ENCODE results near the gene BRSK2.

DNA sequence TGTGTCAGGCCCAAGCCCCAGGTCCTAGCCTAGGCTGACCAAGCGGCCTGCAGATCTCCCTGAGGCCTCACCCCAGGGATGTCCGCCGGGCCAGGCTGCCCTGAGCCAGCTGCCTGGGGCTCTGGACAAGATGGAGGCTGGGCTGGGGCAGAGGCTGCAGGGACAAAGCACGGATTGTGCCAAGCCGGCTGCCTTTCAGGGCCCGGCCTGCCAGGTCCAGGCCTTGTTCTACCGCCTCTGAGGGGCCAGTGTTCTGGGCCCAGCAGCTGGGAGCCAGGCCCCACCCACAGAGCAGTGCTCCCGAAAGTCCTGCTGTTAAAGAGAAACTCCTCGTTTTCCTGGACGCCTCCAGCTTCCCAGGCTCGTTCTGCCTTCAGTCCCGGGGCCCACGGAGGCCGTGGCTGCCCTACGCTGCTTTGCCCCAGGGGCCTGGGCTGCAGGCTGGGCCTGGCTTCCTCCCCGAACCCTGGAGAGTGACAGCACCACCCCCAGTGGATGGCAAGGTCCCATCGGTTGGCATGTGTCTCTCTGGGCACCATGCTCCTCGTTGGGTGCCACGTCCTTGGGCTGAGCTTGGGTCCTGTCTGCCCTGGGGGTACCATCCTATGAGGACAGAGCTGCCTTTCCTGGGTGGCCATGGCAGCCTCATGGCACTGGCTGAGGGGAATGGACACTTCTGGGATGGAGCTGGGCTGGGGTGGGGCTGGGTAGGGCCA, 7.6 kb downstream of the BRSK2 start:
- TF ChIP-seq, protein P1, sequence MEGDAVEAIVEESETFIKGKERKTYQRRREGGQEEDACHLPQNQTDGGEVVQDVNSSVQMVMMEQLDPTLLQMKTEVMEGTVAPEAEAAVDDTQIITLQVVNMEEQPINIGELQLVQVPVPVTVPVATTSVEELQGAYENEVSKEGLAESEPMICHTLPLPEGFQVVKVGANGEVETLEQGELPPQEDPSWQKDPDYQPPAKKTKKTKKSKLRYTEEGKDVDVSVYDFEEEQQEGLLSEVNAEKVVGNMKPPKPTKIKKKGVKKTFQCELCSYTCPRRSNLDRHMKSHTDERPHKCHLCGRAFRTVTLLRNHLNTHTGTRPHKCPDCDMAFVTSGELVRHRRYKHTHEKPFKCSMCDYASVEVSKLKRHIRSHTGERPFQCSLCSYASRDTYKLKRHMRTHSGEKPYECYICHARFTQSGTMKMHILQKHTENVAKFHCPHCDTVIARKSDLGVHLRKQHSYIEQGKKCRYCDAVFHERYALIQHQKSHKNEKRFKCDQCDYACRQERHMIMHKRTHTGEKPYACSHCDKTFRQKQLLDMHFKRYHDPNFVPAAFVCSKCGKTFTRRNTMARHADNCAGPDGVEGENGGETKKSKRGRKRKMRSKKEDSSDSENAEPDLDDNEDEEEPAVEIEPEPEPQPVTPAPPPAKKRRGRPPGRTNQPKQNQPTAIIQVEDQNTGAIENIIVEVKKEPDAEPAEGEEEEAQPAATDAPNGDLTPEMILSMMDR (tag by site-specific recombination; IDR thresholded peaks at IDR 0.05), result no peak
- no peak for TF ChIP-seq ZNF549 (tag by site-specific recombination; IDR thresholded peaks at IDR 0.05)
- TF ChIP-seq ZBTB8A (tag by site-specific recombination; IDR thresholded peaks at IDR 0.05), result no peak
- TF ChIP-seq ZFP37 (tag by site-specific recombination; IDR thresholded peaks at IDR 0.05), result no peak
- TF ChIP-seq, protein P2, sequence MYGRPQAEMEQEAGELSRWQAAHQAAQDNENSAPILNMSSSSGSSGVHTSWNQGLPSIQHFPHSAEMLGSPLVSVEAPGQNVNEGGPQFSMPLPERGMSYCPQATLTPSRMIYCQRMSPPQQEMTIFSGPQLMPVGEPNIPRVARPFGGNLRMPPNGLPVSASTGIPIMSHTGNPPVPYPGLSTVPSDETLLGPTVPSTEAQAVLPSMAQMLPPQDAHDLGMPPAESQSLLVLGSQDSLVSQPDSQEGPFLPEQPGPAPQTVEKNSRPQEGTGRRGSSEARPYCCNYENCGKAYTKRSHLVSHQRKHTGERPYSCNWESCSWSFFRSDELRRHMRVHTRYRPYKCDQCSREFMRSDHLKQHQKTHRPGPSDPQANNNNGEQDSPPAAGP (tag by site-specific recombination; IDR thresholded peaks at IDR 0.05), result no peak
- TF ChIP-seq ZNF521 (tag by site-specific recombination; IDR thresholded peaks at IDR 0.05), result no peak
- TF ChIP-seq ZFP3 (tag by site-specific recombination; IDR thresholded peaks at IDR 0.05; ENCODE audit: low read depth), result no peak

Measured in HEK293 (cell line).